ENCODE results near the gene SLC12A1. TPM values are rescaled to one million over a fixed set of nuclear protein-coding genes. Genes with fewer than 3 reads are reported as not detected.

SLC12A1 gene
- total RNA-seq, 1 donor from 2014 or later = not detected

- peak overlapping the region; percentile 94 for H3K4me3 ChIP-seq (ENCODE audit: low read depth, low read length)
- H3K36me3 ChIP-seq (ENCODE audit: control insufficient read depth, insufficient read depth, low read length) = no peaks in the 10 kb centered on the region
- DNase-seq (ENCODE audit: low read depth) = peak; percentile 34
- no peaks in the 10 kb centered on the region for H3K27me3 ChIP-seq (ENCODE audit: control insufficient read depth, insufficient read depth, low read length)
- no peak for TF ChIP-seq CTCF (IDR thresholded peaks at IDR 0.05; ENCODE audit: insufficient read depth, low read length, poor library complexity, severe bottlenecking)
Measured at GRCh38 chr15:48177383-48177765, 28.7 kb upstream of the SLC12A1 start.

- Histone ChIP-seq H3K36me3 (ENCODE audit: control insufficient read depth, insufficient read depth, low read length) (no peaks in the 10 kb centered on the region), H3K27me3 (ENCODE audit: control insufficient read depth, insufficient read depth, low read length) (no peaks in the 10 kb centered on the region), H3K4me3 (ENCODE audit: low read depth, low read length) (peak within 1 kb of the TSS; percentile 94)
- peak; percentile 51 for DNase-seq (ENCODE audit: low read depth)
- no peak for TF ChIP-seq CTCF (IDR thresholded peaks at IDR 0.05; ENCODE audit: insufficient read depth, low read length, poor library complexity, severe bottlenecking)
Measured at GRCh38 chr15:48177766-48178647, 28.1 kb upstream of the SLC12A1 start, which contains the start of gene MYEF2. Gene MYEF2, minus strand, starts transcription at chr15:48178295. Its CDS starts 58 bp downstream, at chr15:48178237.

DNA sequence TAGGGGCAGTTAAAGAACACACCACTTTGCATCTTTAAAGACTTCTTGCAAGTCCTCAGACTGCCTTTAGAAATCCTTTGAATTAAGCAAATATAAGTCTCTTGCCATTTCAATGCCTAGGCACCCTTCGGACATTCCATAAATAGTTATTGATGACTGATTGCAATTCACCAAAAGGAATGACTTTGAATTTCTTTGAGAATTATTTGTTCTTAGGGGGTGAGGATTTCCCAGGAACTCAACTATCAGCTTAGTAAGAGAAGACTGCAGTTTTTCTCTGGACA is 27.5 kb upstream of the SLC12A1 start:
- TF ChIP-seq CTCF (IDR thresholded peaks at IDR 0.05; ENCODE audit: insufficient read depth, low read length, poor library complexity, severe bottlenecking) = no peak
- no peak for DNase-seq (ENCODE audit: low read depth)
- Histone ChIP-seq H3K36me3 (ENCODE audit: control insufficient read depth, insufficient read depth, low read length) (no peaks in the 10 kb centered on the region), H3K27me3 (ENCODE audit: control insufficient read depth, insufficient read depth, low read length) (no peaks in the 10 kb centered on the region), H3K4me3 (ENCODE audit: low read depth, low read length) (peak overlapping the region; percentile 94)

- DNase-seq (ENCODE audit: low read depth) = no peak
- Histone ChIP-seq H3K4me3 (ENCODE audit: low read depth, low read length) (no peak overlapping the region), H3K36me3 (ENCODE audit: control insufficient read depth, insufficient read depth, low read length) (no peaks in the 10 kb centered on the region), H3K27me3 (ENCODE audit: control insufficient read depth, insufficient read depth, low read length) (no peaks in the 10 kb centered on the region)
- no peak for TF ChIP-seq CTCF (IDR thresholded peaks at IDR 0.05; ENCODE audit: insufficient read depth, low read length, poor library complexity, severe bottlenecking)
Measured at GRCh38 chr15:48182749-48183148, 23.4 kb upstream of the SLC12A1 start.

- H3K27me3 ChIP-seq (ENCODE audit: control insufficient read depth, insufficient read depth, low read length) = no peaks in the 10 kb centered on the region
- TF ChIP-seq CTCF (IDR thresholded peaks at IDR 0.05; ENCODE audit: insufficient read depth, low read length, poor library complexity, severe bottlenecking) = no peak
Measured at GRCh38 chr15:48185529-48185928, 20.6 kb upstream of the SLC12A1 start.

GRCh38 chr15:48186271-48186670 is 19.8 kb upstream of the SLC12A1 start:
- no peak for TF ChIP-seq CTCF (IDR thresholded peaks at IDR 0.05; ENCODE audit: insufficient read depth, low read length, poor library complexity, severe bottlenecking)
- no peak overlapping the region for H3K4me3 ChIP-seq (ENCODE audit: low read depth, low read length)

More at GRCh38 chr15:48185529-48185928, 20.6 kb upstream of the SLC12A1 start:
- no peak overlapping the region for H3K4me3 ChIP-seq (ENCODE audit: low read depth, low read length)
- DNase-seq (ENCODE audit: low read depth) = no peak
- H3K36me3 ChIP-seq (ENCODE audit: control insufficient read depth, insufficient read depth, low read length) = no peaks in the 10 kb centered on the region

More at GRCh38 chr15:48186271-48186670, 19.8 kb upstream of the SLC12A1 start:
- Histone ChIP-seq H3K27me3 (ENCODE audit: control insufficient read depth, insufficient read depth, low read length) (peaks cover 2% of the 10 kb centered on the region), H3K36me3 (ENCODE audit: control insufficient read depth, insufficient read depth, low read length) (no peaks in the 10 kb centered on the region)
- no peak for DNase-seq (ENCODE audit: low read depth)
